Psoas muscle (tissue), 8 donors: Measurements from ENCODE around the gene TDRD9. TPM values are rescaled to one million over a fixed set of nuclear protein-coding genes. Genes with fewer than 3 reads are reported as not detected.

Experiments used
- ATAC-seq, 4 donors: fragments of 200-7000 bp; cut with Tn5 transposase; one replicate each; pipeline ENCODE4 v1.9.1; 2020; ENCODE audit warnings: moderate library complexity in 3 of 4, mild to moderate bottlenecking in 2 of 4
- DNase-seq, 2 donors: peaks; one replicate each; pipeline ENCODE4 v3.0.0-alpha.2; 2020
- H3K27ac ChIP-seq: fragments of 200-600 bp; one replicate; pipeline ENCODE4 v1.8.0; 2022
- H3K27me3 ChIP-seq, 3 donors: fragments of 200-600 bp in 1 of 3; one replicate each; pipeline versions ENCODE4 v1.6.1 to v1.8.0; 2013 to 2022; ENCODE audit warnings: low read length in 2 of 3, mild to moderate bottlenecking in 2 of 3, moderate library complexity in 1 of 3; ENCODE audit not compliant: insufficient read depth in 3 of 3
- H3K36me3 ChIP-seq, 2 donors: fragments of 200-600 bp in 1 of 2; one replicate each; pipeline versions ENCODE4 v1.6.1 to v1.8.0; 2013 to 2022; ENCODE audit warnings: low read depth in 1 of 2, mild to moderate bottlenecking in 1 of 2, moderate library complexity in 1 of 2; ENCODE audit not compliant: insufficient read depth in 1 of 2
- H3K4me1 ChIP-seq: fragments of 200-600 bp; one replicate; pipeline ENCODE4 v1.8.0; 2022
- H3K4me3 ChIP-seq: fragments of 200-600 bp; one replicate; pipeline ENCODE4 v1.8.0; 2022; ENCODE audit warnings: mild to moderate bottlenecking
- H3K9me3 ChIP-seq: fragments of 200-600 bp; one replicate; pipeline ENCODE4 v1.8.0; 2022
- CTCF ChIP-seq: fragments of 200-600 bp; IDR thresholded peaks from one replicate; pipeline ENCODE4 v1.8.0; 2022; ENCODE audit warnings: antibody characterized with exemption
- WGBS, 3 donors: extraction: QIAGEN DNeasy Blood & Tissue Kit; methylation state at CpG; one replicate each; pipeline versions ENCODE4 v1.1.6 to v1.1.7; 2013; 5-methylcytosine and 5-hydroxymethylcytosine counted together
- intact Hi-C, 2 donors: fragments of 100-400 bp; cut with DNase I; formaldehyde crosslinking; loops; one replicate each; pipeline versions ENCODE4 v1.11.0 to v1.14.2; 2022
- long read RNA-seq, 2 donors: library from polyadenylated mRNA; unstranded; transcript quantifications; one replicate each; pipeline ENCODE4 v2.0.0, GENCODE V29; 2021
- polyA plus RNA-seq, 3 donors: library from polyadenylated mRNA; stranded (reverse); fragments of 200-250 nt; gene quantifications; one replicate each; pipeline ENCODE4 v1.2.3, GENCODE V29; 2013
- total RNA-seq, 4 donors: library from RNA; stranded (reverse); fragmentation: NEBNext Ultra II Directional in 2 of 4; extraction: Animal tissue kit (Norgen Biotek cat#: 25700) in 2 of 4; gene quantifications; one replicate each; pipeline versions ENCODE4 v1.2.1 to v1.2.4, GENCODE V29; 2021 to 2023
- donor health status: healthy with polysubstance abuse.
- donor health status: DM: no; HTN: no; CAD: no; lungs with moderate emphysema.
- donor health status: Bipolar disorder and iron deficiency.
- donor health status: healthy.
- donor health status: DM: yes; HTN: yes; CAD: no.
- donor health status: DM: no; HTN: no; CAD: no.
- donor health status: DM: no; HTN: no; CAD: no.
- donor health status: DM: yes; HTN: yes; CAD: no.

The TDRD9 gene
- total RNA-seq = 1 to 10 TPM in 1 of 4 donors, under 1 TPM in 3; 0.29 to 1.3 (median 0.59) TPM
- polyA plus RNA-seq = under 1 TPM; 0.13 to 0.31 (median 0.18) TPM
- long read RNA-seq, donor 1 = 0 reads
- long read RNA-seq, donor 2 = 0 reads

- H3K9me3 ChIP-seq = no peaks in the 10 kb centered on the region
- no peak for ATAC-seq
- intact Hi-C loops = no loop called here
- 54 to 68% (median 65%) methylated on average over 86 to 97 of the region's 97 CpGs for WGBS, 3 donors
- DNase-seq = no peak
- TF ChIP-seq CTCF = no peak
- no peaks in the 10 kb centered on the region for H3K36me3 ChIP-seq
- no peak within 1 kb of the TSS for H3K27ac ChIP-seq
- H3K27me3 ChIP-seq = peaks cover 0 to 25% (median 5%) of the 10 kb centered on the region in 3 donors
- no peaks in the 10 kb centered on the region for H3K4me1 ChIP-seq
- H3K4me3 ChIP-seq = peak within 1 kb of the TSS; percentile 39
Measured at GRCh38 chr14:103928011-103928890, at the start of gene TDRD9. TSS of gene TDRD9 (plus strand) at chr14:103928456. CDS start at chr14:103928510, 54 bp downstream.

- intact Hi-C loops = no loop called here
- H3K36me3 ChIP-seq = no peaks in the 10 kb centered on the region
Measured at GRCh38 chr14:103879118-103879569, 49.1 kb upstream of the TDRD9 start.

GRCh38 chr14:103879570-103880347, 48.5 kb upstream of the TDRD9 start:
- Histone ChIP-seq H3K9me3 (no peaks in the 10 kb centered on the region), H3K27me3 (peaks cover 0 to 2% (median 0%) of the 10 kb centered on the region in 3 donors), H3K4me1 (peaks cover 13% of the 10 kb centered on the region), H3K36me3 (no peaks in the 10 kb centered on the region), H3K4me3 (peak overlapping the region; percentile 26), H3K27ac (no peak overlapping the region)
- intact Hi-C loops = no loop called here
- no peak for TF ChIP-seq CTCF
- DNase-seq (peak in 1 of 2 donors; percentile 51), ATAC-seq (peak; percentile 59 to 74 (median 65))
- 27 to 35% (median 28%) methylated on average over 32 to 34 of the region's 34 CpGs for WGBS, 3 donors

More at GRCh38 chr14:103879118-103879569, 49.1 kb upstream of the TDRD9 start:
- no peak for TF ChIP-seq CTCF
- H3K4me1 ChIP-seq = peaks cover 13% of the 10 kb centered on the region
- no peak for DNase-seq
- no peak for ATAC-seq
- 76 to 84% (median 80%) methylated on average over 16 of the region's 16 CpGs for WGBS, 3 donors
- peaks cover 0 to 2% (median 0%) of the 10 kb centered on the region in 3 donors for H3K27me3 ChIP-seq
- H3K4me3 ChIP-seq = no peak overlapping the region
- no peak overlapping the region for H3K27ac ChIP-seq
- H3K9me3 ChIP-seq = no peaks in the 10 kb centered on the region

GRCh38 chr14:103880348-103881267, 47.6 kb upstream of the TDRD9 start:
- Histone ChIP-seq H3K36me3 (no peaks in the 10 kb centered on the region), H3K9me3 (no peaks in the 10 kb centered on the region), H3K4me3 (peak overlapping the region; percentile 26), H3K4me1 (peaks cover 13% of the 10 kb centered on the region), H3K27ac (no peak overlapping the region), H3K27me3 (peaks cover 0 to 2% (median 0%) of the 10 kb centered on the region in 3 donors)
- intact Hi-C loops = no loop called here
- peak; percentile 83 to 88 for DNase-seq
- ATAC-seq = peak; percentile 29 to 69 (median 58)
- 9 to 16% (median 10%) methylated on average over 23 of the region's 23 CpGs for WGBS, 3 donors
- no peak for TF ChIP-seq CTCF
